ENCODE data around the gene COL26A1. TPM values are rescaled to one million over a fixed set of nuclear protein-coding genes. Genes with fewer than 3 reads are reported as not detected.

Gene COL26A1
- total RNA-seq, 1 donor: not detected

- no peaks in the 10 kb centered on the region for H3K4me1 ChIP-seq (ENCODE audit: insufficient read depth, low read length)
- no peak overlapping the region for H2AFZ ChIP-seq (ENCODE audit: low read length)
- no peaks in the 10 kb centered on the region for H3K9me3 ChIP-seq (ENCODE audit: low read depth, low read length)
- H4K20me1 ChIP-seq (ENCODE audit: insufficient read depth, low read length): no peaks in the 10 kb centered on the region
- no peak for TF ChIP-seq CTCF (IDR thresholded peaks at IDR 0.05; ENCODE audit: extremely low read depth, low read depth, low read length)
- H3K27me3 ChIP-seq (ENCODE audit: insufficient read depth, low read length): peaks cover 4% of the 10 kb centered on the region
- no peaks in the 10 kb centered on the region for H3K79me2 ChIP-seq (ENCODE audit: insufficient read depth, low read length)
- no peak overlapping the region for H3K27ac ChIP-seq (ENCODE audit: low read depth, low read length)
- no peak overlapping the region for H3K4me2 ChIP-seq (ENCODE audit: insufficient read depth, low read length)
- no peak overlapping the region for H3K4me3 ChIP-seq (ENCODE audit: insufficient read depth, low read length)
- no peak for DNase-seq (ENCODE audit: insufficient read length, low spot score, missing footprints)
- H3K36me3 ChIP-seq (ENCODE audit: insufficient read depth, low read length): no peaks in the 10 kb centered on the region
Observed at GRCh38 chr7:101572156-101572555, 209.5 kb downstream of the COL26A1 start.

- Histone ChIP-seq H3K4me3 (ENCODE audit: insufficient read depth, low read length) (no peak overlapping the region), H3K79me2 (ENCODE audit: insufficient read depth, low read length) (no peaks in the 10 kb centered on the region), H3K4me2 (ENCODE audit: insufficient read depth, low read length) (no peak overlapping the region), H3K36me3 (ENCODE audit: insufficient read depth, low read length) (no peaks in the 10 kb centered on the region), H3K4me1 (ENCODE audit: insufficient read depth, low read length) (no peaks in the 10 kb centered on the region), H3K9me3 (ENCODE audit: low read depth, low read length) (no peaks in the 10 kb centered on the region), H3K27me3 (ENCODE audit: insufficient read depth, low read length) (peaks cover 8% of the 10 kb centered on the region), H2AFZ (ENCODE audit: low read length) (no peak overlapping the region), H4K20me1 (ENCODE audit: insufficient read depth, low read length) (no peaks in the 10 kb centered on the region), H3K27ac (ENCODE audit: low read depth, low read length) (no peak overlapping the region)
- no peak for TF ChIP-seq CTCF (IDR thresholded peaks at IDR 0.05; ENCODE audit: extremely low read depth, low read depth, low read length)
- DNase-seq (ENCODE audit: insufficient read length, low spot score, missing footprints): no peak
Observed at GRCh38 chr7:101575168-101575567, 212.5 kb downstream of the COL26A1 start.

GRCh38 chr7:101575721-101576120 lies 213.0 kb downstream of the COL26A1 start:
- no peak for DNase-seq (ENCODE audit: insufficient read length, low spot score, missing footprints)

GRCh38 chr7:101576998-101577397 lies 214.3 kb downstream of the COL26A1 start:
- TF ChIP-seq CTCF (IDR thresholded peaks at IDR 0.05; ENCODE audit: extremely low read depth, low read depth, low read length): no peak
- no peak overlapping the region for H3K4me2 ChIP-seq (ENCODE audit: insufficient read depth, low read length)
- no peak overlapping the region for H2AFZ ChIP-seq (ENCODE audit: low read length)
- H3K27ac ChIP-seq (ENCODE audit: low read depth, low read length): no peak overlapping the region
- no peaks in the 10 kb centered on the region for H3K4me1 ChIP-seq (ENCODE audit: insufficient read depth, low read length)
- H3K36me3 ChIP-seq (ENCODE audit: insufficient read depth, low read length): no peaks in the 10 kb centered on the region
- no peak overlapping the region for H3K4me3 ChIP-seq (ENCODE audit: insufficient read depth, low read length)
- no peaks in the 10 kb centered on the region for H3K79me2 ChIP-seq (ENCODE audit: insufficient read depth, low read length)
- no peaks in the 10 kb centered on the region for H3K9me3 ChIP-seq (ENCODE audit: low read depth, low read length)
- no peak for DNase-seq (ENCODE audit: insufficient read length, low spot score, missing footprints)
- H3K27me3 ChIP-seq (ENCODE audit: insufficient read depth, low read length): peaks cover 12% of the 10 kb centered on the region
- H4K20me1 ChIP-seq (ENCODE audit: insufficient read depth, low read length): no peaks in the 10 kb centered on the region

More at GRCh38 chr7:101575721-101576120, 213.0 kb downstream of the COL26A1 start:
- Histone ChIP-seq H4K20me1 (ENCODE audit: insufficient read depth, low read length) (no peaks in the 10 kb centered on the region), H2AFZ (ENCODE audit: low read length) (no peak overlapping the region), H3K79me2 (ENCODE audit: insufficient read depth, low read length) (no peaks in the 10 kb centered on the region), H3K9me3 (ENCODE audit: low read depth, low read length) (no peaks in the 10 kb centered on the region), H3K27me3 (ENCODE audit: insufficient read depth, low read length) (peaks cover 11% of the 10 kb centered on the region), H3K4me1 (ENCODE audit: insufficient read depth, low read length) (no peaks in the 10 kb centered on the region), H3K27ac (ENCODE audit: low read depth, low read length) (no peak overlapping the region), H3K4me2 (ENCODE audit: insufficient read depth, low read length) (no peak overlapping the region), H3K36me3 (ENCODE audit: insufficient read depth, low read length) (no peaks in the 10 kb centered on the region), H3K4me3 (ENCODE audit: insufficient read depth, low read length) (no peak overlapping the region)
- no peak for TF ChIP-seq CTCF (IDR thresholded peaks at IDR 0.05; ENCODE audit: extremely low read depth, low read depth, low read length)

All from osteoblast (primary cell).